Measurements from ENCODE around the gene VPS9D1.
"Not testable (repeated sequence)": the region's sequence is repeated elsewhere in the genome, so short reads cannot be mapped to it uniquely, and the experiment has no call there.

VPS9D1 gene

GRCh38 chr16:89695086-89695874 is 25.4 kb downstream of the VPS9D1 start:
- DNase-seq (ENCODE audit: low spot score) = no peak
- no peak for TF ChIP-seq CTCF (IDR thresholded peaks at IDR 0.05; ENCODE audit: borderline replicate concordance, control extremely low read depth, extremely low read depth, insufficient read depth, missing control alignments)
- in situ Hi-C loops (cut with MboI; ENCODE audit: low sequenced_read_pairs, unreplicated experiment) = no loop called here

GRCh38 chr16:89694784-89695085 is 26.0 kb downstream of the VPS9D1 start:
- DNase-seq (ENCODE audit: low spot score); in situ Hi-C loops (cut with MboI; ENCODE audit: low sequenced_read_pairs, unreplicated experiment): not testable (repeated sequence)

DNA sequence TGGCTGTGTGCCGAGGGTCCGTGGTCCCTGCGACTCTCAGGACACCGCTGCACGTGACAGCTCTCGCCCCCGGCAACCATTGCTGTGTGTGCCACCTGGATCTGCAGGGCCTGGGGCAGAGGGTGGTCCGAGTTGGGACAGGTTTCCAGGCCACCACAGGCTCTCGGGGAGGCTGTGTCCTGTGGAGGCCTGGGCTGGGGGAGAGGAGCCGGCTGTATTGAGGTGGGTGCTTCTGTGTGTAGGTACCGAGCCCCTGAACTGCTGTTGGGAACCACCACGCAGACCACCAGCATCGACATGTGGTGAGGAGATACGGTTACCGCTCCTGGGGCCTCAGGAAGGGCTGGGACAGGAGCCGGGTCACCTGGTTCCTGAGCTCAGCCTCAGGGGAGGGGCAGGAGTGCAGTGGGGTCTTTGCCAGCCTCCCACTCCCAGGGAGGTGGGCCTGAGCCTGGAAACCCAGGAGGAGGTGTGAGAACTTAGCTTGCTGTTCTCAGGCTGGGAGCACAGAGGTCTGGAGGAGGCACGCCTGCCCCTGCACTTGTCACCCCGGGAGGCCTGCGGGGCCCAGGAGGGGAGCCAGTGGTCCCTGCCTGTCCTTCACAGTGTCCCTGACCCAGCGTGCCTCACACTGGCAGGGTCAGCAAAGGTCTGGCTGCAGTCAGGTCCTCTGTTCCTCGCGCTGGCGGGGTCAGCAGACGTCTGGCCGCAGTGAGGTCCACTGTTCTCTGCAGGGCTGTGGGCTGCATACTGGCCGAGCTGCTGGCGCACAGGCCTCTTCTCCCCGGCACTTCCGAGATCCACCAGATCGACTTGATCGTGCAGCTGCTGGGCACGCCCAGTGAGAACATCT is 26.5 kb downstream of the VPS9D1 start:
- no peak for DNase-seq (ENCODE audit: low spot score)
- no peak for TF ChIP-seq CTCF (IDR thresholded peaks at IDR 0.05; ENCODE audit: borderline replicate concordance, control extremely low read depth, extremely low read depth, insufficient read depth, missing control alignments)
- in situ Hi-C loops (cut with MboI; ENCODE audit: low sequenced_read_pairs, unreplicated experiment) = no loop called here

DNA sequence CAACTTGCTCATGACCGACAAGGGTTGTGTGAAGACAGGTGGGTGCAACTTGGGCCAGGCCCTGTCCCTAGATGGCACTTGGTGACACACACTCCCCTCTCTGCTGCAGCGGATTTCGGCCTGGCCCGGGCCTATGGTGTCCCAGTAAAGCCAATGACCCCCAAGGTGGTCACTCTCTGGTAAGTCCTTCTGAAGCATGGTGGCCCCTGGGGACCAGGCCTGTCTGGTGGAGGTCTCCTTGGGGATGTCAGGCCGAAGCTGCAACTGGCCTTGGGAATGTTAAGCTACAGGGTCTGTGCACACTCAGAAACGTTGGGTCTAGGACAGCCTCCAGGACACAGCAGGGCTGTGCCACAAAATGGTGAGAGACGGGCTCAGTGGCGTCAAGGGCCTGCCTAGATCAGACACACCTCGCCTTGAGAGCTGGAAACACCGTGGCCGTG is 27.4 kb downstream of the VPS9D1 start:
- no peak for TF ChIP-seq CTCF (IDR thresholded peaks at IDR 0.05; ENCODE audit: borderline replicate concordance, control extremely low read depth, extremely low read depth, insufficient read depth, missing control alignments)
- in situ Hi-C loops (cut with MboI; ENCODE audit: low sequenced_read_pairs, unreplicated experiment) = no loop called here
- no peak for DNase-seq (ENCODE audit: low spot score)

GRCh38 chr16:89691986-89692569 is 28.6 kb downstream of the VPS9D1 start:
- TF ChIP-seq CTCF (IDR thresholded peaks at IDR 0.05; ENCODE audit: borderline replicate concordance, control extremely low read depth, extremely low read depth, insufficient read depth, missing control alignments) = no peak
- in situ Hi-C loops (cut with MboI; ENCODE audit: low sequenced_read_pairs, unreplicated experiment) = no loop called here
- no peak for DNase-seq (ENCODE audit: low spot score)

- no peak for TF ChIP-seq CTCF (IDR thresholded peaks at IDR 0.05; ENCODE audit: borderline replicate concordance, control extremely low read depth, extremely low read depth, insufficient read depth, missing control alignments)
- DNase-seq (ENCODE audit: low spot score) = no peak
- in situ Hi-C loops (cut with MboI; ENCODE audit: low sequenced_read_pairs, unreplicated experiment) = no loop called here
Observed at GRCh38 chr16:89691231-89691985, 29.3 kb downstream of the VPS9D1 start.

Measured in GM13976 (cell line).